Measurements from ENCODE around the gene CHCHD10.
A peak's percentile ranks its signal among the peaks of the same experiment; 100 is the strongest.

The CHCHD10 gene

DNA sequence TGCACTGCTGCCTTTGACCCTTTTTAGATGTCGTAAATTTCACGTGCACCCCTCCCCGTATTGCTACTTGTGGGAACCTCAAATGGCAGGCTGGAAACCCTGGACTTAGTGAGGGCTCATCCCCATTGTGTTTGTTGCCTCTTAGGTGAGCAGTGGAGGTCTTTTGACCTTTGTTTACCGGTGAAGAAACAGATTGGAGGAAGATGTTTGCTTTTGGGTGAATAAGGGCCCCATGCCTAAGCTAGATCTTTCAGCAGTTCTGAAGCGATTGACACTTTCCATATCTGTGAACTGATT is 19.8 kb upstream of the CHCHD10 start:
- no peak for DNase-seq (ENCODE audit: low read depth)

DNA sequence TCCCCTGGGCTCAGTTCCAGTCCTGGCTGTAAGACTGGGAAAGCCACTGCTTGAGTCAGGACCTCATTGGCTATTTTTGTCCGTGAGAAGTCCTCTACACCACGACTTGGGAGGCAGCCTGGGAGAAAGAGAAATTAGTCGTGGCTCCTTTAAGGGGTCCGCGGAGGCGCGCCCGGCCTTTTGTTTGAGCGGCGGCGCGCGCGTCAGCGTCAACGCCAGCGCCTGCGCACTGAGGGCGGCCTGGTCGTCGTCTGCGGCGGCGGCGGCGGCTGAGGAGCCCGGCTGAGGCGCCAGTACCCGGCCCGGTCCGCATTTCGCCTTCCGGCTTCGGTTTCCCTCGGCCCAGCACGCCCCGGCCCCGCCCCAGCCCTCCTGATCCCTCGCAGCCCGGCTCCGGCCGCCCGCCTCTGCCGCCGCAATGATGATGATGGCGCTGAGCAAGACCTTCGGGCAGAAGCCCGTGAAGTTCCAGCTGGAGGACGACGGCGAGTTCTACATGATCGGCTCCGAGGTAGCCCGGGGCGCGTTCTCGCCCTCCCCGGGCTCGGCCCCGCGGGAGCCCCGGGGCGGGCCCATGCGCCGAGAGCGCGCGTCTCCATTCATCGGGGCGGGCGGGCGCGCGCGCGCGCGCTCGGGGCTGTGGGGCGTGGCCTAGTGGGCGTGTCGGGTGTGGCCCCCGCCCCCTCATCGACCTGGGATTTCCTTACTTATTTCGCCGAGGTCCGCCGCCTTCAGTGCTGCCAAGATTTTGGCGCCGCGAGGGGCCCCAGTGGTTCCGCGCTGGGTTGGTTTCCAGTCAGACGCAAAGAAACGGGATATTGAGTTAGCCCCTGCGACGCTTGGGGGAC is 19.2 kb upstream of the CHCHD10 start, which contains the start of gene SMARCB1:
TSS of gene SMARCB1 (plus strand) at position 215 of the 848 bp plus-strand sequence. CDS start at position 419, 204 bp downstream.
- DNase-seq (ENCODE audit: low read depth): peak; percentile 84

DNA sequence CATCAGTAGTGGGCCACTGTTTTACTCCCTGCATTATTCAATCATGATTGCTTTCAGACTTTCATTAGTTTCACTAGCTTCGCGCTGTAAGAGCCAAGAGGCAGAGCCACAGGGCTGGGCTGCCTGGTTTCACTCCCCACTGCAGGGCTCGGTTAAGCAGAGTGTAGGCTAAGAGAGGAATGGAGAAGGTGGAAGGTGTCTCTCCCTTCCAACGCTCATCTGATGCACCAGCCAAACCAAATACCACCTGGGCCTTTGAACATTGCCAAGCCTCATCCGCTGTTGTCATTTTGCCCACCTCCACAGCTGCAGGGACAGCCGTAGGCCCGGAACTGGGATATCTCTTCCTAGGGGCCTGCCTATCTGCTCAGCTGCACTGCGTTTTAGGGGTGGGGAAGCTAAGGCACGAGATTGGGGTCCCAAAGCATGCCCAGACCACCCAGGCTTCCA is 18.5 kb upstream of the CHCHD10 start:
- DNase-seq (ENCODE audit: low read depth): no peak

DNA sequence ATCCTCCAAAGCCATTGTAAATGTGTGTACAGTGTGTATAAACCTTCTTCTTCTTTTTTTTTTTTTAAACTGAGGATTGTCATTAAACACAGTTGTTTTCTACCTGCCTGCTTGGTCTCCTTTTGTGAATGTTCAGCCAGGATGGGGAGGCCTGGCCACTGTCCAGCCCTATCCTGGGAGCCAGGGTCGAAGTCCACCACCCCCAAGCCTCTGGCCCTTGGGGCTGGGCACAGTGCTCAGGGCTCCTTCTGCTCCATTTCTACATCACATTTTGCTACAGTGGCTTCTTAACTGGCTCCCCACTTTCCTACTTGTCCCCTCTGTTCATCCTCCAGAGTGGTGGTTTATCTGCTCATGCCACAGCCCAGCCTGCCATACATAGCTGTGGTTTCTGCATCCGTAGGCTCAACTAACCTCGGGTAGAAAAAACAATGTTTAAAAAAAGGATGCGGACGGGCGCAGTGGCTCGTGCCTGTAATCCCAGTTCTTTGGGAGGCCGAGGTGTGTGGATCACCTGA is 16.5 kb upstream of the CHCHD10 start:
- no peak for DNase-seq (ENCODE audit: low read depth)

DNA sequence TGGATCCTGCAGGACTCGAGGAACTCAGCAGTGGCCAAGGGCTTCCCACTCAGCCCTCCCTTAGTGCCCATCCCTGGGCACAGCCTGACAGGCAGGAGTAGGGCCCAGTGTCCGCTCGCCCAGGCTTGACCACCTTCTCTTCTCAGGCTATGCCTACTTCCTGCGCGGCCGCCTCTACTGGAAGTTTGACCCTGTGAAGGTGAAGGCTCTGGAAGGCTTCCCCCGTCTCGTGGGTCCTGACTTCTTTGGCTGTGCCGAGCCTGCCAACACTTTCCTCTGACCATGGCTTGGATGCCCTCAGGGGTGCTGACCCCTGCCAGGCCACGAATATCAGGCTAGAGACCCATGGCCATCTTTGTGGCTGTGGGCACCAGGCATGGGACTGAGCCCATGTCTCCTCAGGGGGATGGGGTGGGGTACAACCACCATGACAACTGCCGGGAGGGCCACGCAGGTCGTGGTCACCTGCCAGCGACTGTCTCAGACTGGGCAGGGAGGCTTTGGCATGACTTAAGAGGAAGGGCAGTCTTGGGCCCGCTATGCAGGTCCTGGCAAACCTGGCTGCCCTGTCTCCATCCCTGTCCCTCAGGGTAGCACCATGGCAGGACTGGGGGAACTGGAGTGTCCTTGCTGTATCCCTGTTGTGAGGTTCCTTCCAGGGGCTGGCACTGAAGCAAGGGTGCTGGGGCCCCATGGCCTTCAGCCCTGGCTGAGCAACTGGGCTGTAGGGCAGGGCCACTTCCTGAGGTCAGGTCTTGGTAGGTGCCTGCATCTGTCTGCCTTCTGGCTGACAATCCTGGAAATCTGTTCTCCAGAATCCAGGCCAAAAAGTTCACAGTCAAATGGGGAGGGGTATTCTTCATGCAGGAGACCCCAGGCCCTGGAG is 15.7 kb upstream of the CHCHD10 start:
- no peak for DNase-seq (ENCODE audit: low read depth)

DNA sequence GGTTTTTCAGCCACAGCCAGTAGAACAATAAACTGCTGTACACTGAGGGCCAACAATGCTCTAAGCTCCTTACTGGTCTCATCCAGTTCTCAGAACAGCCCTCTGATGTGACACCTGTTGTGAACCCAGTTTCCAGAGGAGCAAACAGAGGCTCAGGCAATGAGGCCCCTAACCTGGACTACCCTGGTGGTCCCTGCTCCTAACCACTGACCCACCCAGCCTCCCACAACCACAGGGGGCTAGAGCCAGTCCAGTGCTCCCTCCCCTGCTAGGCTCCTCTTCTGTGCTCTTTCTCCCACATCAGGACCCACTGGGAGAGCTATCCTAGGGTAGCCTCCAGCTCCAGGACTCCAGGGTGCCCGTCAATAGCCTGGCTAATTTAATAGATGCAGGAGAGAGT is 14.9 kb upstream of the CHCHD10 start:
- no peak for DNase-seq (ENCODE audit: low read depth)

DNA sequence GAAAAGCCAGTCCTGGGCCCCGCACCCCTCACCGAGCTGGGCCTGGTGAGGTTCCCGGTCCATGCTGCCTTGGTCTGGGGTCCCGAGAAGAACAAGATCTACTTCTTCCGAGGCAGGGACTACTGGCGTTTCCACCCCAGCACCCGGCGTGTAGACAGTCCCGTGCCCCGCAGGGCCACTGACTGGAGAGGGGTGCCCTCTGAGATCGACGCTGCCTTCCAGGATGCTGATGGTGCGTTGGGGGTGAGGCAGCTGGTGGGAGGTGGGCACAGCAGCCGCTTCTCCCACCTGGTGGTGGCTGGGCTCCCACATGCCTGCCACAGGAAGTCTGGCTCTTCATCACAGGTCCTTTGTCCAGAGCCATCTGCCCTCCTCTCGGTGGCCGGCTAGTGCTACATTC is 14.5 kb upstream of the CHCHD10 start:
- no peak for DNase-seq (ENCODE audit: low read depth)

DNA sequence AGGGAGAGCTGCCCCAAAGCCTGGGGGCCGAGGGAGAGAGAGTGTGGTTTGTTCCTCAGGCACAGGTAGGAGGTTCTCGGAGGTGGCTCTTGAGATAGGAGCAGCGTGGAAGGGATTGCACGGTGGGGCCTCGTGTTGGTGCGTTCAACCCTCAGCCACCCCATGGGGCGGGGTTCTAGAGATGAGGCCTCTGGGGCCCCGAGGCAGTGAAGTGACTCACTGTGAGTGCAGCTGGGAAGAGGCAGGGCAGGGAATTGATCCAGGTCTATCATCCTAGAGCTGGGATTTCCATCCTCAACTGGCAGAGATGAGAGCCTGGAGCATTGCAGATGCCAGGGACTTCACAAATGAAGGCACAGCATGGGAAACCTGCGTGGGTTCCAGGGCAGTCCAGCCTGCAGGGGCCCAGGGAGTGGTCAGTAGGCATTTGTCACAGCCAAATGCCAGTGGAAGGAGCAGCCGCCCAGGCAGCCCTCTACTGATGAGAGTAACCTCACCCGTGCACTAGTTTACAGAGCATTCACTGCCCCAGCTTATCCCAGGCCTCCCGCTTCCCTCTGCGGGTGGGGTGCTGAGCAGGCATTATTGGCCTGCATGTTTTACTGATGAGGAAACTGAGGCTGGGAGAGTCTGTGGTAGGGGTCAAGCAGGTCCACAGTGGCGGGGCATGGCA is 13.9 kb upstream of the CHCHD10 start:
- peak; percentile 74 for DNase-seq (ENCODE audit: low read depth)

DNA sequence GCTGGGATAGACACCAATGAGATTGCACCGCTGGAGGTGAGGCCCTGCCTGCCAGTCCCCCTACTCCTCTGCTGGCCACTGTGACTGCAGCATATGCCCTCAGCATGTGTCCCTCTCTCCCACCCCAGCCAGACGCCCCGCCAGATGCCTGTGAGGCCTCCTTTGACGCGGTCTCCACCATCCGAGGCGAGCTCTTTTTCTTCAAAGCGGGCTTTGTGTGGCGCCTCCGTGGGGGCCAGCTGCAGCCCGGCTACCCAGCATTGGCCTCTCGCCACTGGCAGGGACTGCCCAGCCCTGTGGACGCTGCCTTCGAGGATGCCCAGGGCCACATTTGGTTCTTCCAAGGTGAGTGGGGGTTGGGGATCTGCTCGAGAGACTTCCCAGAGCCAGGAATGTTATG is 13.3 kb upstream of the CHCHD10 start:
- no peak for DNase-seq (ENCODE audit: low read depth)

DNA sequence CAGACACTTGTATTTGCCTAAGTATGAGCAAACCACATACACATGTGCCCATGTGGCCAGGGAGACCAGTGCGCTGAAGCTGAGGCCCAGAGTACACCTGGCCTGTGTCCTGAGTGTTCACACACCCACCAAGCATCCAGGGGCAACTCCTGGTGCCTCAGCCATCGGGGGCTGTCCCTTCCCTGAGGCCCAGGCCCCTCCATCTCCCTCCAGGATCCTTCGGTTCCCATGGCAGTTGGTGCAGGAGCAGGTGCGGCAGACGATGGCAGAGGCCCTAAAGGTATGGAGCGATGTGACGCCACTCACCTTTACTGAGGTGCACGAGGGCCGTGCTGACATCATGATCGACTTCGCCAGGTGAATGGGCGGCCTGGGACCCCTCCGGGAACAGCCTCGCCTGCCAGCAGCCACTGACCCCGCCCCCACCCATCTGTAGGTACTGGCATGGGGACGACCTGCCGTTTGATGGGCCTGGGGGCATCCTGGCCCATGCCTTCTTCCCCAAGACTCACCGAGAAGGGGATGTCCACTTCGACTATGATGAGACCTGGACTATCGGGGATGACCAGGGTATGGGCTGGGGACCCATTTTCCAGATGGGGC is 12.5 kb upstream of the CHCHD10 start:
- no peak for DNase-seq (ENCODE audit: low read depth)

DNA sequence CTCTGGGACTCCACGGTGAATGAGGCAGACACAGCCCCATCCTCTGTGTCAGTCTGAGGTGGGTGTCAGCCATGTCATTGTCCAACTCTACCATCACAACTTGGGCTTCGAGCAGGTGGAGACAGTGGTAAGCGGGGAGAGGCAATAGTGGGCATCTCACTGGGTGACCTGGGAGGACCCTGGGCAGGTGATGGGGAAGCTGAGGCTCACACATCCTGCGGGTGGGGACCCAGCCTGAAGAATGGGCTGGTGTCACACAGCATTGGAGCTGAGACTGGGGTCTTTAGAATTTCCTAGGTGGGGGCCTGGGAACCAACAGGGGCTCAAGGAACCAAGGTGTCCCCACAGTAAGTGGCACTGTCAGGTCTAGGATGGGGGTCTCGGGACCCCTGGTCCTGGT is 12.0 kb upstream of the CHCHD10 start:
- no peak for DNase-seq (ENCODE audit: low read depth)

DNA sequence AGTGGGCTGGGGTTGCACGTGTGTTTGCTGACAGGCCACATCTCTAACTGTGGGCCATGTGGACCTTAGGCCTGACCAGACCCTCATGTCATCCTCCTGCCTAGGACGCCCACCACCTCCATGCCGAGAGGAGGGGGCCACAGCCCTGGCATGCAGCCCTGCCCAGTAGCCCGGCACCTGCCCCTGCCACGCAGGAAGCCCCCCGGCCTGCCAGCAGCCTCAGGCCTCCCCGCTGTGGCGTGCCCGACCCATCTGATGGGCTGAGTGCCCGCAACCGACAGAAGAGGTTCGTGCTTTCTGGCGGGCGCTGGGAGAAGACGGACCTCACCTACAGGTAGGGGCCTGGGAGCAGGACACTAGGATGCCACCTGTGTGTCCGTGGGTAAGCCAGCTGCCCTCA is 11.3 kb upstream of the CHCHD10 start:
- DNase-seq (ENCODE audit: low read depth): no peak

DNA sequence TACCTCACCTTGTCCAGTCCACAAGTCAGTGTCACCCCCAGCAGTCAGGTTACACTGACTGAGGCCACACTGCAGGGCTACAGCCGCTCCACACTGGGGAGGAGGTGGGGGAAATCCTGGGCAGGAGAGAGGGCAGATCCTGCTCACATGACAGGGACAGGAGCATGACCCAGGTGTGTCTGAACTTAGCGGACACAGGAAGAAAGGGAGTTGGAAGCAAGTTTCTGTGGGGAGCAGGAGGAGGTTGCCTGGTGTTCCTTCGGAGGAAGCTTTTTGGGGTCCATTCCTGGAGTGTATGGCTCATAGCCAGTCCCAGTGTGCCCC is 10.8 kb upstream of the CHCHD10 start:
- no peak for DNase-seq (ENCODE audit: low read depth)

DNA sequence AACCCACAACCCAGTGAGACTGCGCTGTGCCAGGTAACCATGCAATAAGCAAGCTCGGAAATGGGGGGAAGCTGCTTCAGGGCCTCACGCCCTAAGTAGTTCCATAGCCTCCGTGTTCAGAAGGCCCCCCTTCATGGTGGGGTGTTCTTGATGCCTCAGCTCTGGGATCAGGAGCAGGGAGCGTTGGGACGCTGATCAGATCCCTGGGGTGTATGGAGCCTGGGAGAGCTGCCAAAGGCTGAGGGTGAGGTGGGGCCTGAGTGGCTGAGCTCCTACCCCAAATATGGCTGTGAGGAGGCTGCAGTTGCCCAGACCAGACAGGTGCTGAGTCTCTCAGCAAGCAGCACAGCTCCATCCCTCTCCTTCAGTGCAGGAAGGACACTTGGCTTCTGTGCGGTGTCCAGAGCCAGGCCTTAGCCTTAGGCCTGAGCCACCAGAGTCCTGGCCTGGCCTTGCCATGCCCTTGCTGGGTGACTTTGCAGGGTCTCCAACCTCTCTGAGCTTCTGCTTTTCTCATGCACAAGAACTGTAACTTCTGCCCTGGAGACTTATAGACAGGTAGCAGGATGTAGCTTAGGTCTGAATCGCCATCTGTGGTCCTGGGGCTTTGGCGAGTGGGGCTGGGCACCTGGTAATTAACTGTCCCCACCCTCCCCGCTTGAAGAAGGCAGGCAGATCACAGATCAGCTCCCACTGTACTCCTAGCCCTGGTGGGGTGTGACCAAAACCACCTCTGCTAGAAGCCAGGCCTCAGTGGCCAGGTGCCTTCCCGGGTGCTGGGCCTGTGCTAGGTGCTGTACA is 10.2 kb upstream of the CHCHD10 start:
- DNase-seq (ENCODE audit: low read depth): no peak

DNA sequence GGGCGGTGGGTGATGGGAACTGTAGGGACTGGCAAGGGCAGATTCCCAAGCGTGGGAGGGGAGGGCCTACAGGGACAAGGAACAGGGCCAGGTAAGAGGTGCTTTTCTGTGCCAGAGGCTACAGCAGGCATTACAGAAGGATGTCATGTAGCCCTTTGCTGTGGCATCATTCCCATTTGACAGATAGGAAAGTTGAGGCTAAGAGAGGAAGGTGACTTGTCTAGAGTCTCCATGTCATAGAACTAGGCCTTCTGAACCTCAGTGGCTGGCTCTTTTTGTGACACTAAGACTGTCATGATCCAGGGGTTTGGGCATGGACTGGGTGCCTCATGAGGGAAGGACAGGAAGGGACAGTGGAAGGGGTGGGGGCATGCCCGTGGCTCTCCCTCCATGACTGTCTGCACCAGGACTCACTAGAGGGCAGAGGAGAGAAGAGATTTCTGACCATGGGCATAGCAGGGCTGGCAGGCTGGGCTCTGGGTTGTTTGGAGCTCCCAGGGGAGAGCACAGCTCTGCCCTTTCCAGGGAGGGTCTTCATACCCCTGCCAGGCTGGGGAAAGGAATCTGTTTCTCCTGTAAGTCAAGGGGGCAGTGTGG is 8.1 kb upstream of the CHCHD10 start:
- no peak for DNase-seq (ENCODE audit: low read depth)

DNA sequence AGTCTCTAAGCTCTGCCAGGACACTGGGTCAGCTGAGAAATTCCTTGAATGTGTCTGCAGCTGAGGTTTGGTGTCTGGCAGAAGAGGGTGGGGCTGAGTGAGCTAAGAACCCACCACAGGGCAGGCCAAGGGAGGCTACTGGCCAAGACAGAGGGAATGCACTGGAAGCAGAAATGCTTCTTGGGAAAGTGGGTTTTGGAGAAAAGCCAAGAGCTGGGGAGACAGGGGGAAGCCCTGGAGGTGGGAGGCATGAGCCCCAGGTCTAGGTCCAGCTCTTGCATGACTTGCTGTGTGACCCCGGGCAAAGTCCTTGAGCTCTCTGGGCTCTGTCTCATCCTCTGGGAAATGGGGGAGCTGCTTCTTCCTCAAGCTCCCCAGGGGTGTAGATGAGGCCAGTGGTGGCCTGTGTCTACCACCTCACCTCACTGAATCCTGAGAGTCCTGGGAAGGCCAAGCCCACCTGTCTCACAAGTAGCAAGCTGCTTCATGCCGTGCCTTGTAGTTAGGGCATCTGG is 7.2 kb upstream of the CHCHD10 start:
- DNase-seq (ENCODE audit: low read depth): no peak

DNA sequence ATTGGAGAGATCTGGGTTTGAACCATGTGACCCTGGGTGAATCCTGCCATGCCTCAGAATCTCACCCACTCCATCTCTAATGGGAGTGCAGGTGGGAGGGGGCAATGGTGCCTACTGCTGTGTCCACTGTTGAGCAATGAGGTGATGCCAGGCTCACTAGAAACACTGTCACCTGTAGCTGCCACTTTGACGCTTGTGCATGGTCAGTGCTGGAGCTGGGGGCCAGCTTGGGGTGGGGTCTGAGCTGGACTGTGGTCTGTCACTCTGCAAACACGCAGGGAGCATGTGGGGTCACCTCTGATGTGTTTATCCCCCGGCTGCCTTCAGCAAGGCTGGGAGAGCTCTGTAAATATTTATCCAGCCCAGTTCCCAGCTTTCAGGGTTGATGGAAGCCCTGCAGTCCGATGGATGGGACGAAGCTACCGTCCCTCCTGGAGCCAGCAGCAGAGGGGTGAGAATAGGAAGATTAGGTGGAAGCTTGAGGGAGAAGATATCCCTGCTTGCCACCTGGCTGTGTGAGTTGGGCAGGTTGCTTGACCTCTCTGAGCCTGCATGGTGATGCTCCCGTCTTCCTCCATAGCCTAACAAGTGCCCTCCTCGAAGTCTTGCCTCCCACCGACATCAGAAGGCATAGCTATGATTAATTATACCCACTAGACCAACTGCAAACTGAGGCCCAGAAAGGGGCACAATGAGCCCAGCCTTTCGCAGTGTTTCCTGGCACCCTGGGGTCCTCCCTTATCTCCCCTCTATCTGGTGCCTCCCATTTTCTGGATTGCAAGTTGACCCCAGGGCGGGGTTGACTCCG is 6.5 kb upstream of the CHCHD10 start:
- DNase-seq (ENCODE audit: low read depth): no peak

DNA sequence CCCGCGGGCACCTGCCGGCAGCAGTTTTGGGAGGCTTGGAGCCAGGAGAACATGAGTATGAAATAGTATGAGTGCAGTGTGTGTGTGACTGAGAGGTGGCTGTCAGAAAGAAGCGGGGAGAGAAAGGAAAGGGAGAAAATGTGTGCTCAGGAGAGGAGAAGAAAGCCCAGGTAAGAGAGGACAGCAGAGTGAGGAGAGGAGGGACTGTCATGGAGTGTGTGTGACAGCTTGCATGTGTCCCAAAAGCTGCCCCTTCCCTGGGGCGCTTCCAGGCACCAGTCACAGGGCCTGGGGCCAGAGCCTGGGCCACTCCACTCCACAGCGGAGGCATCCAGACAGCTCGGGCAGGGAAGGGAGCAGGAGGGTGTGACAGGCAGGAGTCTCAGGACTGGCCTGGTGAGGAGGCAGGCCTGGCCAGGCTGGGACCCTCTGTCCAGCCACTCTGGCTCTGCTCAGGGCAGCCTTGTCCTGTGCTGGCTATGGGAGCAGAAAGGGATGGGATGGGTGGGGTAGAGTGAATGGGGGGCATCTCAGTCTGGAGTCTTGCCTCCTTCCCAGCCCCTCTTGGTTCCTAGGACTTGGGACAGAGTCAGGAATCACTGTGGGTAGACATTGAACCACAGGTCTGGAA is 5.8 kb upstream of the CHCHD10 start:
- no peak for DNase-seq (ENCODE audit: low read depth)
